SK-N-SH treated with all-trans-retinoic acid at 6 μM for 48 hours (cell line): ENCODE measurements around the gene SLC7A10.

Experiments
- ATAC-seq: fragments of 200-7000 bp; cut with Tn5 transposase; 3 replicates; pipeline ENCODE4 v1.9.1; 2020; ENCODE audit warnings: mild to moderate bottlenecking, moderate library complexity
- ARNTL ChIP-seq: fragments of 450-650 bp; formaldehyde crosslinking; IDR thresholded peaks from 2 replicates; pipeline ENCODE4 v1.5.0; 2020; ENCODE audit warnings: low read depth, mild to moderate bottlenecking, moderate library complexity, borderline replicate concordance
- BACH2 ChIP-seq: fragments of 250-450 bp; sonication (Bioruptor Pico); IDR thresholded peaks from 2 replicates; pipeline ENCODE4 v1.9.0; 2021; ENCODE audit warnings: mild to moderate bottlenecking, borderline replicate concordance
- CSDC2 ChIP-seq: fragments of 250-450 bp; sonication (Bioruptor Pico); IDR thresholded peaks from 2 replicates; pipeline ENCODE4 v1.5.0; 2020; ENCODE audit warnings: mild to moderate bottlenecking, moderate library complexity
- GLIS3 ChIP-seq: fragments of 250-450 bp; sonication (Bioruptor Pico); IDR thresholded peaks from 2 replicates; pipeline ENCODE4 v1.5.0; 2020; ENCODE audit warnings: mild to moderate bottlenecking, moderate library complexity
- ISL1 ChIP-seq: fragments of 250-450 bp; sonication (Bioruptor Pico); IDR thresholded peaks from 2 replicates; pipeline ENCODE4 v2.1.2; 2022; ENCODE audit warnings: mild to moderate bottlenecking, moderate library complexity
- OSR1 ChIP-seq: fragments of 250-450 bp; sonication (Bioruptor Pico); IDR thresholded peaks from 2 replicates; pipeline ENCODE4 v1.8.0; 2022; ENCODE audit warnings: moderate library complexity, mild to moderate bottlenecking, inconsistent platforms
- PPARA ChIP-seq: fragments of 250-450 bp; sonication (Bioruptor Pico); IDR thresholded peaks from 2 replicates; pipeline ENCODE4 v1.5.0; 2020; ENCODE audit warnings: mild to moderate bottlenecking, borderline replicate concordance
- RARB ChIP-seq: fragments of 250-450 bp; sonication (Bioruptor Pico); IDR thresholded peaks from 2 replicates; pipeline ENCODE4 v1.8.0; 2021; ENCODE audit warnings: mild to moderate bottlenecking, moderate library complexity
- SNAI2 ChIP-seq: fragments of 250-450 bp; sonication (Bioruptor Pico); IDR thresholded peaks from 2 replicates; pipeline ENCODE4 v1.5.0; 2020; ENCODE audit warnings: mild to moderate bottlenecking, moderate library complexity
- TCF4 ChIP-seq: fragments of 250-450 bp; sonication (Bioruptor Pico); IDR thresholded peaks from 2 replicates; pipeline ENCODE4 v1.8.0; 2021; ENCODE audit warnings: mild to moderate bottlenecking, moderate library complexity, borderline replicate concordance
- TOX ChIP-seq: fragments of 250-450 bp; sonication (Bioruptor Pico); IDR thresholded peaks from 2 replicates; pipeline ENCODE4 v1.8.0; 2021; ENCODE audit warnings: mild to moderate bottlenecking, moderate library complexity, borderline replicate concordance
- ZFP3 ChIP-seq: fragments of 250-450 bp; sonication (Bioruptor Pico); IDR thresholded peaks from 2 replicates; pipeline ENCODE4 v1.5.0; 2020; ENCODE audit warnings: mild to moderate bottlenecking, moderate library complexity
- ZFP30 ChIP-seq: fragments of 450-650 bp; formaldehyde crosslinking; IDR thresholded peaks from 2 replicates; pipeline ENCODE4 v1.5.0; 2022; ENCODE audit warnings: mild to moderate bottlenecking, moderate library complexity
- ZNF70 ChIP-seq: fragments of 450-650 bp; formaldehyde crosslinking; IDR thresholded peaks from 2 replicates; pipeline ENCODE4 v1.5.0; 2020; ENCODE audit warnings: mild to moderate bottlenecking, moderate library complexity
- ZNF8 ChIP-seq: fragments of 450-650 bp; formaldehyde crosslinking; IDR thresholded peaks from 2 replicates; pipeline ENCODE4 v1.5.0; 2020; ENCODE audit warnings: mild to moderate bottlenecking, moderate library complexity
- TF ChIP-seq, protein P1 (sequence below): fragments of 250-450 bp; sonication (Bioruptor Pico); IDR thresholded peaks from 2 replicates; pipeline ENCODE4 v1.5.1; 2021; ENCODE audit warnings: mild to moderate bottlenecking, moderate library complexity
- TF ChIP-seq, protein P2 (sequence below): fragments of 250-450 bp; sonication (Bioruptor Pico); IDR thresholded peaks from 2 replicates; pipeline ENCODE4 v1.5.1; 2020; ENCODE audit warnings: low read depth, mild to moderate bottlenecking, moderate library complexity
- TF ChIP-seq, protein P3 (sequence below): fragments of 250-450 bp; sonication (Bioruptor Pico); IDR thresholded peaks from 2 replicates; pipeline ENCODE4 v1.5.0; 2020; ENCODE audit warnings: mild to moderate bottlenecking, moderate library complexity
- TF ChIP-seq, protein P4 (sequence below): fragments of 250-450 bp; sonication (Bioruptor Pico); IDR thresholded peaks from 2 replicates; pipeline ENCODE4 v1.8.0; 2021; ENCODE audit warnings: low read depth, mild to moderate bottlenecking, moderate library complexity, borderline replicate concordance
- TF ChIP-seq, protein P5 (sequence below): fragments of 250-450 bp; sonication (Bioruptor Pico); IDR thresholded peaks from 2 replicates; pipeline ENCODE4 v1.8.0; 2020; ENCODE audit warnings: mild to moderate bottlenecking, moderate library complexity, borderline replicate concordance

Gene SLC7A10

DNA sequence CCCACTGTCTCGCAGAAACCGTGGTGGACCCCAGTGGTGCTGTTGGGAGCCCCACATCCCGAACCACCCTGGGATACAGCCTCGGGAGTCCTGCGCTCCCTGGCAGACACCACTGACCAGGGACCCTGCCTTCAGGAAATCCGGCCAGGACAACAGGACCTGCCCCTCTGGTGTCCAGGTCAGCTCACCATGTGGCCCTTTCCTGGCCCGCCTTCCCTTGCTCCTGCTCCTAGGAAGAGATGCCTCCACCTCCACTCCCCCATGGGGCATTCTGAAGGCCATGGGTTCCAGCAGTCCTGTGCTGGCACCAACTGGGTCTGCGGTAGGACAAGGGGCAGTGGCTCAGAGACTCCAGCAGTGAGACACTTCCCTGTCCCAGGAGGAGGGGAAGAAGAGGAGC lies 22.5 kb upstream of the SLC7A10 start:
- TF ChIP-seq, protein P1, sequence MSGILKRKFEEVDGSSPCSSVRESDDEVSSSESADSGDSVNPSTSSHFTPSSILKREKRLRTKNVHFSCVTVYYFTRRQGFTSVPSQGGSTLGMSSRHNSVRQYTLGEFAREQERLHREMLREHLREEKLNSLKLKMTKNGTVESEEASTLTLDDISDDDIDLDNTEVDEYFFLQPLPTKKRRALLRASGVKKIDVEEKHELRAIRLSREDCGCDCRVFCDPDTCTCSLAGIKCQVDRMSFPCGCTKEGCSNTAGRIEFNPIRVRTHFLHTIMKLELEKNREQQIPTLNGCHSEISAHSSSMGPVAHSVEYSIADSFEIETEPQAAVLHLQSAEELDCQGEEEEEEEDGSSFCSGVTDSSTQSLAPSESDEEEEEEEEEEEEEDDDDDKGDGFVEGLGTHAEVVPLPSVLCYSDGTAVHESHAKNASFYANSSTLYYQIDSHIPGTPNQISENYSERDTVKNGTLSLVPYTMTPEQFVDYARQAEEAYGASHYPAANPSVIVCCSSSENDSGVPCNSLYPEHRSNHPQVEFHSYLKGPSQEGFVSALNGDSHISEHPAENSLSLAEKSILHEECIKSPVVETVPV (CRISPR knock-in tag) = no peak
- TF ChIP-seq ZNF70 (CRISPR knock-in tag) = no peak
- no peak for TF ChIP-seq RARB (CRISPR knock-in tag)
- no peak for TF ChIP-seq ISL1
- TF ChIP-seq, protein P2, sequence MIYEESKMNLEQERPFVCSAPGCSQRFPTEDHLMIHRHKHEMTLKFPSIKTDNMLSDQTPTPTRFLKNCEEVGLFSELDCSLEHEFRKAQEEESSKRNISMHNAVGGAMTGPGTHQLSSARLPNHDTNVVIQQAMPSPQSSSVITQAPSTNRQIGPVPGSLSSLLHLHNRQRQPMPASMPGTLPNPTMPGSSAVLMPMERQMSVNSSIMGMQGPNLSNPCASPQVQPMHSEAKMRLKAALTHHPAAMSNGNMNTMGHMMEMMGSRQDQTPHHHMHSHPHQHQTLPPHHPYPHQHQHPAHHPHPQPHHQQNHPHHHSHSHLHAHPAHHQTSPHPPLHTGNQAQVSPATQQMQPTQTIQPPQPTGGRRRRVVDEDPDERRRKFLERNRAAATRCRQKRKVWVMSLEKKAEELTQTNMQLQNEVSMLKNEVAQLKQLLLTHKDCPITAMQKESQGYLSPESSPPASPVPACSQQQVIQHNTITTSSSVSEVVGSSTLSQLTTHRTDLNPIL (CRISPR knock-in tag) = no peak
- no peak for TF ChIP-seq ARNTL (CRISPR knock-in tag)
- TF ChIP-seq ZFP3 (CRISPR knock-in tag) = no peak
- no peak for TF ChIP-seq BACH2 (CRISPR knock-in tag)
- no peak for ATAC-seq

DNA sequence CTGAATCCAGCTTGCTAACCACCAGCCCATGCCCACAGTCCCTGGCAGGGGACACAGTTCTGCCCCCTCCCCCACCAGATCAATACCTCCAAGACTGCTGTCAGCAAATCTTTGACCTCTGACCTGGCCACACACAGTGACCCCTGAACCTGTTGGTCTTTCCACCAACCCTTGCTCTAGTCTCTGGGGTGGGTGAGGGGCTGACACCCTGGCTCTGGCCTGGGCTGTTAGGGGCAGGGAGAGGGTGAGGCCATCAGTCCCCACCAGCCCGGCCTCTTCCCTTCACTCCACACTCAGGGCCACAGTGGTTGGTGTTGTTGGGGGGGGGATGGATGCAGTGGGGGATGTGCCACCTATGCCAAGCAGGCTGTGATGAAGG lies 21.8 kb upstream of the SLC7A10 start:
- ATAC-seq = no peak
- TF ChIP-seq PPARA (no peak), CSDC2 (CRISPR knock-in tag) (no peak), ZNF8 (CRISPR knock-in tag) (no peak)
- TF ChIP-seq, protein P3, sequence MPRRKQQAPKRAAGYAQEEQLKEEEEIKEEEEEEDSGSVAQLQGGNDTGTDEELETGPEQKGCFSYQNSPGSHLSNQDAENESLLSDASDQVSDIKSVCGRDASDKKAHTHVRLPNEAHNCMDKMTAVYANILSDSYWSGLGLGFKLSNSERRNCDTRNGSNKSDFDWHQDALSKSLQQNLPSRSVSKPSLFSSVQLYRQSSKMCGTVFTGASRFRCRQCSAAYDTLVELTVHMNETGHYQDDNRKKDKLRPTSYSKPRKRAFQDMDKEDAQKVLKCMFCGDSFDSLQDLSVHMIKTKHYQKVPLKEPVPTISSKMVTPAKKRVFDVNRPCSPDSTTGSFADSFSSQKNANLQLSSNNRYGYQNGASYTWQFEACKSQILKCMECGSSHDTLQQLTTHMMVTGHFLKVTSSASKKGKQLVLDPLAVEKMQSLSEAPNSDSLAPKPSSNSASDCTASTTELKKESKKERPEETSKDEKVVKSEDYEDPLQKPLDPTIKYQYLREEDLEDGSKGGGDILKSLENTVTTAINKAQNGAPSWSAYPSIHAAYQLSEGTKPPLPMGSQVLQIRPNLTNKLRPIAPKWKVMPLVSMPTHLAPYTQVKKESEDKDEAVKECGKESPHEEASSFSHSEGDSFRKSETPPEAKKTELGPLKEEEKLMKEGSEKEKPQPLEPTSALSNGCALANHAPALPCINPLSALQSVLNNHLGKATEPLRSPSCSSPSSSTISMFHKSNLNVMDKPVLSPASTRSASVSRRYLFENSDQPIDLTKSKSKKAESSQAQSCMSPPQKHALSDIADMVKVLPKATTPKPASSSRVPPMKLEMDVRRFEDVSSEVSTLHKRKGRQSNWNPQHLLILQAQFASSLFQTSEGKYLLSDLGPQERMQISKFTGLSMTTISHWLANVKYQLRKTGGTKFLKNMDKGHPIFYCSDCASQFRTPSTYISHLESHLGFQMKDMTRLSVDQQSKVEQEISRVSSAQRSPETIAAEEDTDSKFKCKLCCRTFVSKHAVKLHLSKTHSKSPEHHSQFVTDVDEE = no peak

DNA sequence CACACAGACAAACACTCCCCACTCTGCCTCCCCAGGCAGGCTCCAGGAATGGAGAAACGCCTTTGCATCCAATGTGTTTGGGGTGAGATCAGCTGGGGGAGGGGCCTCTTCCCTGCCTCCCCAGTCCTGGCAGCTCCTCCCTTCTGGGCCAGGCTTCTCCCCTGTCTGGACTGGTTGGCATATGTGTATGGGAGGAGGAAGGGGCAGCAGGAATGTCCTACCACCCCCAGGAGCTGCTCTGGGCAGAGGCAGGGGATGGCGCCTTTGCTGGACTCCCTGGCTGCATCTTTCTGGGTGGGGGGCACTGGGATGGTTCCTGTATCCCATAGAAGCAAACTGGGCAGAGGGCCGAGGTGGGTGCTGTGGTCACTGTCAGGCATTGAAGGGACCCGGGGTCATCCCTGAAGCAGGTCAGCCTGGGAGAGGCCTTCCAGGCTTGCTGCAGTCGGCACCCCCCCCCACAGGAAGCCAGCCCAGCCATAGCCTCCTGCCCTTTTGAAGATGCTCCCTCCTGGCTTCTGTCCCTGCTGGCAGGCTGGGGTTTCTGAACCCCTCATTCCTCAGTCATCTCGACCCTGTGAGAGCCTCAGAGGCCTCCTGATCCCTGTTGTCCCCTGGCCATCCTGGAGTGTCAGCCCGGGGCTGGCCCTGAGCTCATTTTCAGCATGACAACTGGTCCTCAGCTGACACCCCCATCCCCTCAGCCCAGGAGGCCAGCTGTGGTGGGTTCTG lies 21.2 kb upstream of the SLC7A10 start:
- TF ChIP-seq BACH2 (CRISPR knock-in tag) (no peak), OSR1 (CRISPR knock-in tag) (no peak), GLIS3 (no peak), TCF4 (CRISPR knock-in tag) (no peak), ZNF70 (CRISPR knock-in tag) (no peak), SNAI2 (CRISPR knock-in tag) (no peak), RARB (CRISPR knock-in tag) (no peak), ARNTL (CRISPR knock-in tag) (no peak), ZFP30 (CRISPR knock-in tag) (no peak), ZNF8 (CRISPR knock-in tag) (no peak), TOX (no peak), PPARA (no peak), CSDC2 (CRISPR knock-in tag) (no peak)
- TF ChIP-seq, protein P4, sequence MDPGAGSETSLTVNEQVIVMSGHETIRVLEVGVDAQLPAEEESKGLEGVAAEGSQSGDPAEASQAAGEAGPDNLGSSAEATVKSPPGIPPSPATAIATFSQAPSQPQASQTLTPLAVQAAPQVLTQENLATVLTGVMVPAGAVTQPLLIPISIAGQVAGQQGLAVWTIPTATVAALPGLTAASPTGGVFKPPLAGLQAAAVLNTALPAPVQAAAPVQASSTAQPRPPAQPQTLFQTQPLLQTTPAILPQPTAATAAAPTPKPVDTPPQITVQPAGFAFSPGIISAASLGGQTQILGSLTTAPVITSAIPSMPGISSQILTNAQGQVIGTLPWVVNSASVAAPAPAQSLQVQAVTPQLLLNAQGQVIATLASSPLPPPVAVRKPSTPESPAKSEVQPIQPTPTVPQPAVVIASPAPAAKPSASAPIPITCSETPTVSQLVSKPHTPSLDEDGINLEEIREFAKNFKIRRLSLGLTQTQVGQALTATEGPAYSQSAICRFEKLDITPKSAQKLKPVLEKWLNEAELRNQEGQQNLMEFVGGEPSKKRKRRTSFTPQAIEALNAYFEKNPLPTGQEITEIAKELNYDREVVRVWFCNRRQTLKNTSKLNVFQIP (CRISPR knock-in tag) = no peak
- TF ChIP-seq, protein P1 (CRISPR knock-in tag) = no peak
- TF ChIP-seq, protein P5, sequence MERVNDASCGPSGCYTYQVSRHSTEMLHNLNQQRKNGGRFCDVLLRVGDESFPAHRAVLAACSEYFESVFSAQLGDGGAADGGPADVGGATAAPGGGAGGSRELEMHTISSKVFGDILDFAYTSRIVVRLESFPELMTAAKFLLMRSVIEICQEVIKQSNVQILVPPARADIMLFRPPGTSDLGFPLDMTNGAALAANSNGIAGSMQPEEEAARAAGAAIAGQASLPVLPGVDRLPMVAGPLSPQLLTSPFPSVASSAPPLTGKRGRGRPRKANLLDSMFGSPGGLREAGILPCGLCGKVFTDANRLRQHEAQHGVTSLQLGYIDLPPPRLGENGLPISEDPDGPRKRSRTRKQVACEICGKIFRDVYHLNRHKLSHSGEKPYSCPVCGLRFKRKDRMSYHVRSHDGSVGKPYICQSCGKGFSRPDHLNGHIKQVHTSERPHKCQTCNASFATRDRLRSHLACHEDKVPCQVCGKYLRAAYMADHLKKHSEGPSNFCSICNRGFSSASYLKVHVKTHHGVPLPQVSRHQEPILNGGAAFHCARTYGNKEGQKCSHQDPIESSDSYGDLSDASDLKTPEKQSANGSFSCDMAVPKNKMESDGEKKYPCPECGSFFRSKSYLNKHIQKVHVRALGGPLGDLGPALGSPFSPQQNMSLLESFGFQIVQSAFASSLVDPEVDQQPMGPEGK (CRISPR knock-in tag) = no peak
- TF ChIP-seq, protein P3 = no peak
- TF ChIP-seq, protein P2 (CRISPR knock-in tag) = no peak
- ATAC-seq = no peak
